Choroid plexus epithelial cell (primary cell): Measurements from ENCODE around the gene C1orf53.

ENCODE experiments used
- DNase-seq: peaks from one replicate; pipeline ENCODE4 v3.0.0-alpha.2; 2010; ENCODE audit warnings: low read depth
- H3K4me3 ChIP-seq: 2 replicates; pipeline ENCODE4 v1.5.1; 2011; ENCODE audit warnings: low read depth, mild to moderate bottlenecking, control low read depth, low read length, moderate library complexity
- TF ChIP-seq, protein P1 (sequence below): conservative IDR thresholded peaks from 2 replicates; pipeline ENCODE4 v1.5.1; 2011; ENCODE audit warnings: low read depth, mild to moderate bottlenecking, control low read depth, inconsistent platforms, low read length, moderate library complexity

The C1orf53 gene

DNA sequence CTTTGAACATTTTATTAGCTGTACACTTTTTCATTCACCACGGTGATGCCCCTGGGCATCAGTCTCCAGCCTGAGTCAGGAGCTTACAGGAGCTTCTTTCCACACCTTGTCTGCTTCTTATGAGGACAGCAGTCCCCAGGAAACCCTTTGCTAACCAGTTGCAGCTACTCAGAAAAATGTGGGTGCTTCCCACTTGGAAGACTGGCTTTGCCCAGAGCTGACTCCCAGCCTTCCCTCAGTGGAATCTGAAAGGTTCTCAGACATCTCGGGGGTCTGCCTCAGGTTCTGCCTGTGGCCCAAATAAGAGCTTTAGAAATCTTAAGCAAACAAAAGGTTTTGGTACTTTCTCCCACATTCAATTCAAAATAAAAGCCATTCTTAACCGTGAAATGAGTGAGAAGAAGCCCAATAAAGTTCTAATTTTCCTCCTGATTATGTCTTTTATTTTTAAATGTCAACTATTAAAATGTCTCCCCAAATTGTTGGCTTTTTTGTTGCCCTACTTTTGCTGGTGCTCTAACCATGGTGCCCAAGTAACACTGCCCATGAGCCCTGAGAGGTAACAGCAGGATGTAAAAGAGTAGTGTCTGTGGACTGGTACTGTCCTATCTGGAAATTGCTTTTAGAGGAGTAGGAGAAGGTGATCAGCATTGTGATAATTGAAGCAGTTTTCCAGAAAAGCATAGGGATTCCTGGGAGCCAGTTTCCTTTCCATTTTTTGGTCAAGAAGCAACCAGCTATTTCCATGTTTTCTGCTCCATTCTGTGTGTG, 5.6 kb downstream of the C1orf53 start:
- no peak for DNase-seq
- H3K4me3 ChIP-seq: no peak overlapping the region
- TF ChIP-seq, protein P1, sequence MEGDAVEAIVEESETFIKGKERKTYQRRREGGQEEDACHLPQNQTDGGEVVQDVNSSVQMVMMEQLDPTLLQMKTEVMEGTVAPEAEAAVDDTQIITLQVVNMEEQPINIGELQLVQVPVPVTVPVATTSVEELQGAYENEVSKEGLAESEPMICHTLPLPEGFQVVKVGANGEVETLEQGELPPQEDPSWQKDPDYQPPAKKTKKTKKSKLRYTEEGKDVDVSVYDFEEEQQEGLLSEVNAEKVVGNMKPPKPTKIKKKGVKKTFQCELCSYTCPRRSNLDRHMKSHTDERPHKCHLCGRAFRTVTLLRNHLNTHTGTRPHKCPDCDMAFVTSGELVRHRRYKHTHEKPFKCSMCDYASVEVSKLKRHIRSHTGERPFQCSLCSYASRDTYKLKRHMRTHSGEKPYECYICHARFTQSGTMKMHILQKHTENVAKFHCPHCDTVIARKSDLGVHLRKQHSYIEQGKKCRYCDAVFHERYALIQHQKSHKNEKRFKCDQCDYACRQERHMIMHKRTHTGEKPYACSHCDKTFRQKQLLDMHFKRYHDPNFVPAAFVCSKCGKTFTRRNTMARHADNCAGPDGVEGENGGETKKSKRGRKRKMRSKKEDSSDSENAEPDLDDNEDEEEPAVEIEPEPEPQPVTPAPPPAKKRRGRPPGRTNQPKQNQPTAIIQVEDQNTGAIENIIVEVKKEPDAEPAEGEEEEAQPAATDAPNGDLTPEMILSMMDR: no peak

DNA sequence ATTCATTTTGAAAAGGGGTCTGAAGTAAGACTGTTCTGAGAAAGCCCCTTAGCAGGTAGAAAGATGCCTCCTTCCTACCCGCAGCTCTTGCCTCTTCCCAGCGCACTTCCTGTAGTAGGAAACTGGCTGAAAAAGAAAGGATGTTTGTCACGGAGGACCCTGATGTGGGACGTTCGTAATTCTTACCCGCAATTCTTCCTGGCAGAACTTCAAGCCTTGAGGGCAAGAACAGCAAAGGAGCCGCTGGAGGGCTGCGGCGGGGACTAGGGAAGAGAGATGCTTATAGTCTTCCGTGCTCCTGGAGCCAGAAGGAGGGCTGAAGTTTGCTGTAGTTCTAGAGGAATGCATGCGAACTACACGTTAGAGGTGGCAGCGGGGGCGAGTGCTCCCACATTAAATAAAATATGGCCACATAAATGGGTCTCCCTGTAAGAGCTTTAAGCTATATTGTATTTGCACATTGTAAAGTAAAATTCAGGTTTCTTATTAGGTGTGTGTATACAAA, 6.3 kb downstream of the C1orf53 start:
- TF ChIP-seq, protein P1: no peak

DNA sequence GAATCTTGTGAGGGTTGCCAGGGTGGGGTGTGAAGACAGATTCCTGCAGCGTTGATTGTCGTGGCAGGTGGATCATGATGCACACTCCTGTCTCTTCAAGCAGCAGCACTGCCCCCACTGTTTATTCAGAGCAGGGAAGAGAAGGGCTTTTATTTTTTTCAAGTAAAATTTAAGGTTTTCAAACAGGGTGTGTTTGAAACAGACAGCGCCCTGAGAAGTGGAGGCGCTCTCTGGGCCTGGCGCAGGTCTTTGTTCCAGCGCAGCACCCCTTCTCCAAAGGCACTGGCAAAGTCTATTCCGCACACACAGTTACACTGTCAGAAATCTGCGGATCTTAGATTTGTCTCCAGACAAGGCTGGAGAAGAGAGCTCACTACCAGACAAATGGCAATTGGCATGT, 7.0 kb downstream of the C1orf53 start:
- DNase-seq: no peak
- TF ChIP-seq, protein P1: no peak
- H3K4me3 ChIP-seq: no peak overlapping the region

More for the DNA sequence above, 6.3 kb downstream of the C1orf53 start:
- DNase-seq: no peak
- no peak overlapping the region for H3K4me3 ChIP-seq

DNA sequence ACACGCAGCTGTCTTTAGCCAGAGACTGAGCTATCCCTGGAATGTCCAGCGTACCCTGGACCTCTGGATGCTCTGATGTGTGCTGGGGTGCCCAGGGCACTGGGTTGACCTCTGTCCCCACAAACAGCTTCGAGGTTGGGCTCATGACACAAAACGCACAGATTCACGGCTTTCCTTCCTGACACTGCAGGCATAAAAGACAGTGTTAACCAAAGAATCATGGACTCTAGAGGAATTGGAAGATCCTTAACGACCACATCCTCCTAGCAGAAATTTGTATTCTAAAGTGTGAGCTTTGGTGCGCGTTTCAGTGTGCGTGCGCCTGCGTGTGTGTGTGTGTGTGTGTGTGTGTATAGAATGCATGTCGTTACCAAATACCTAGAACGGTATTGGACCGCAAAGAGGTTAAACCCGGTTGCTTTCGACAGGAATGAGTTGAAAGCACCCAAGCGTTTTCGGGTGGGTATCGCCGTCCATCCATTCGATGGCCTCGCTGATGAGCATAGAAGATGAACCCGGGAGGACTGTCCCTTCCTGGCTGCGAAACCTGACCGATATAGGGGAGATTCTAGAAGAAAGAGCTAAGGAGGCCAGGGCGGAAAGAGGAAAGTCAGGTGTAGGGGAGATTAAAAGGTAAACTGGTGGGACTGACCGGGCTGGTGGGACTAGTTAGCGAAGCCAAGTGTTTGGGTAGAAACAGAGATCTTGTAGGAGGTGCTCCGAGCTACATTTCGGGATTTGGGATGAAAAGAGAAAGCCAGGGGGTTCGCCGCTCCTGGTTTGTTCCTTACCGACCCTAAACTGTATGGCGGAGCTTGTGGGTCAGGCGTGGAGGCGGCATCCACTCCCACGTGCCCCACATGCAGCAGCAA, 7.9 kb downstream of the C1orf53 start:
- TF ChIP-seq, protein P1: no peak
- DNase-seq: no peak
- no peak overlapping the region for H3K4me3 ChIP-seq

DNA sequence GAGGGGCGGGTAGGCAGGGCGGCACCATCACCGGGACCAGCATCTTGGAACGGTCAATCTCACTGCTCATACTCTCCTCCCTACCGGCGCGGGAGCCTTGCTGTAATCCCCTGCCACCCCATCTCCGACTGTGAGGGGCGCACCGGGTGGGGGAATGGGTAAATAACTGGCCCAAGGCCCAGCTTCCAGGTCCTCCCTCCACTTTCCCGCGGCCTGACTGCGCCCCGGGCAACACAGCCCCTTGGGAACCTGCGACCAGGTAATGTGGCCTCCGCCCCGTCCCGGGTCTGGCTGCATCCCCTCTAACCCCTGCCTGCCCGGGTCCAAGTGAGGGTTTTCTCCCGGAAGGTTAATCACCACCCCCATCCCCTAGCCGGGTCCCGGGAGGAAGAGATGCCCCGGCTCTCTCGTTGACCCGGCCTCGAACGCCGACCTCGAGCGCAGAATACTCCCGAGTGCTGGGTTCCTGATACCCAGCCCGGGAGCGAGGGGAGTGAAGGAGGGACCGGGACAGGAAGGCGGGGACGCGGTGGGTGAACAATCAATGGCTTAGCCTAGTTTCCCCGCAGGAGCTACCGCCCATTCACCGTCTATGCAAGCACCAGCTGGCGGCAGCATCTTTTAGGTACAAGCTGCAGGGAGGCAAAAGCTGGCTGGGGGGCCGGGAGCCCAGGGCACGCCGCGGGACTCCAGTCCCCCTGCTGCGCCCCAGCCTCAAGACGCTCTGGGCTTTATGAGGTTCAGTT, 8.9 kb downstream of the C1orf53 start:
- no peak for DNase-seq
- no peak overlapping the region for H3K4me3 ChIP-seq
- TF ChIP-seq, protein P1: no peak

DNA sequence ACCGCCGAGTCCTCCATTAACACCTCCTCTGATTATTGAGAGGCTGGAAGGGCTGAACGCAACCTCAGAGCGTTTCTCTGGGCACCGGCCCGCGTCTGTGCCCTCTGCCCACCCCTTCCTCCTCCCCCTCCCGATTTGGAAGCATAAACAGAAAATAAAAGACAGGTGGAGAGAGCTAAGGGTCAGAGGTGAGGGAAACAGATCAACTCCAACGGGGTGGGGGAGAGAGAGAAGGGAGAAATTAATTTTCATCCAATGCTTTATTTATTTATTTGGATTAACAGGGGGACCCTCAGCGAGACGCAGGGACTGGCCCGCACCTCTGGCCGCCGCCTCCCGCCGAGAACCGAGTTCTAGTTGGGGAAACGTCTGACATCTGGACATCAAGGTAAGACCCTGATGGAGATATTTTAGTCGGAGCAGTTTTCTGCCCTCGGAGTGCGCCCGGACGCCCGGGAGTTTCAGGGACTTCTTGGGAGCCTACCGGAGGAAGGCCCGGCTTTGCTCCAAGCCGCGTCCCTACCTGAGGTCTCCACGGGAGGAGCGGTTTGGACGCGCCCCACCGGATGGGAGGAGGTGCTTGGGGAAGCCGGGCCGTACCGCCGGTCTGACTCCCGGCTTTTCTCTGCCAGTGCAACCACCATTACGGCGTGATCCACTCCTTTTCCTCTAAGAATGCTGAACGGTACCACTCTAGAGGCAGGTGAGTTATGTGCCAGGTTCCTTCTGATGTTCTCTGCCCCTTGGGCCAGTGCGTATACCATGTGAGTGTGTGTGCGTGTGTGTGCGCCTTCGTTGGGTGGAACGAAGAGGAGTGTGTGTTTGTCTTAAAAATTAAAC, 9.6 kb downstream of the C1orf53 start:
- no peak for DNase-seq
- H3K4me3 ChIP-seq: no peak overlapping the region
- TF ChIP-seq, protein P1: no peak
